Measurements from ENCODE around the gene AFAP1L2. TPM values are rescaled to one million over a fixed set of nuclear protein-coding genes. Genes with fewer than 3 reads are reported as not detected.
A peak's percentile ranks its signal among the peaks of the same experiment; 100 is the strongest.

Gene AFAP1L2
- polyA plus RNA-seq, 3 donors: 0.01 to 0.43 TPM; not detected in 1

GRCh38 chr10:114398587-114399331 is 5.5 kb downstream of the AFAP1L2 start:
- TF ChIP-seq CTCF (IDR thresholded peaks at IDR 0.05): no peak
- H3K4me3 Mint-ChIP-seq: no peak overlapping the region
- H3K9me3 Mint-ChIP-seq: no peaks in the 10 kb centered on the region
- Histone ChIP-seq H2AFZ (ENCODE audit: insufficient read depth, low read depth, low read length, poor library complexity, severe bottlenecking) (no peak overlapping the region), H3K4me1 (ENCODE audit: control insufficient read depth in 1 of 2, insufficient read depth in 2 of 2, low read length in 2 of 2) (no peaks in the 10 kb centered on the region), H3K27ac (ENCODE audit: low read depth in 1 of 2, low read length in 2 of 2) (no peak overlapping the region), H4K20me1 (ENCODE audit: insufficient read depth, low read length) (no peaks in the 10 kb centered on the region), H3K9ac (ENCODE audit: insufficient read depth, low read length, poor library complexity, severe bottlenecking) (no peak overlapping the region), H3K36me3 (replicated peaks in 1 of 2; ENCODE audit: control insufficient read depth in 1 of 2, insufficient read depth in 2 of 2, low read length in 2 of 2) (no peaks in the 10 kb centered on the region), H3K4me2 (replicated peaks; ENCODE audit: extremely low read depth, low read length, poor library complexity, severe bottlenecking) (no peak overlapping the region), H3K4me3 (replicated peaks in 1 of 3; ENCODE audit: low read depth in 2 of 3, low read length in 3 of 3) (no peak overlapping the region), H3K27me3 (ENCODE audit: control insufficient read depth in 2 of 2, insufficient read depth in 2 of 2, low read length in 2 of 2) (peaks cover 28 to 32% of the 10 kb centered on the region in 2 donors), H3K79me2 (ENCODE audit: insufficient read depth, low read length) (no peaks in the 10 kb centered on the region), H3K9me3 (replicated peaks in 1 of 2; ENCODE audit: control insufficient read depth in 1 of 2, insufficient read depth in 1 of 2, low read length in 2 of 2) (no peaks in the 10 kb centered on the region)
- 89% methylated on average over 5 of the region's 10 CpGs for WGBS (ENCODE audit: insufficient coverage)
- H3K27ac Mint-ChIP-seq: peak overlapping the region in 1 of 7 donors; percentile 16
- intact Hi-C loops (cut with micrococcal nuclease): no loop called here
- no peak for DNase-seq
- H3K27me3 Mint-ChIP-seq (ENCODE audit: low read depth in 3 of 3): peaks cover 28 to 45% (median 34%) of the 10 kb centered on the region in 3 donors
- peaks cover 6% of the 10 kb centered on the region for H3K4me1 Mint-ChIP-seq
- H3K36me3 Mint-ChIP-seq: no peaks in the 10 kb centered on the region

GRCh38 chr10:114397651-114398145 is 6.6 kb downstream of the AFAP1L2 start:
- no peak overlapping the region for H3K4me2 ChIP-seq (replicated peaks; ENCODE audit: extremely low read depth, low read length, poor library complexity, severe bottlenecking)
- no peak for TF ChIP-seq CTCF (IDR thresholded peaks at IDR 0.05)

More at GRCh38 chr10:114397651-114398145, 6.6 kb downstream of the AFAP1L2 start:
- H3K9ac ChIP-seq (ENCODE audit: insufficient read depth, low read length, poor library complexity, severe bottlenecking): no peak overlapping the region
- H4K20me1 ChIP-seq (ENCODE audit: insufficient read depth, low read length): no peaks in the 10 kb centered on the region
- H3K27me3 ChIP-seq (ENCODE audit: control insufficient read depth in 2 of 2, insufficient read depth in 2 of 2, low read length in 2 of 2): peaks cover 17 to 21% of the 10 kb centered on the region in 2 donors
- no peak overlapping the region for H3K4me3 ChIP-seq (replicated peaks in 1 of 3; ENCODE audit: low read depth in 2 of 3, low read length in 3 of 3)
- H2AFZ ChIP-seq (ENCODE audit: insufficient read depth, low read depth, low read length, poor library complexity, severe bottlenecking): no peak overlapping the region
- Mint-ChIP-seq H3K9me3 (no peaks in the 10 kb centered on the region), H3K27ac (no peak overlapping the region), H3K4me1 (no peaks in the 10 kb centered on the region), H3K4me3 (no peak overlapping the region), H3K27me3 (ENCODE audit: low read depth in 3 of 3) (peaks cover 19 to 35% (median 23%) of the 10 kb centered on the region in 3 donors), H3K36me3 (no peaks in the 10 kb centered on the region)
- H3K4me1 ChIP-seq (ENCODE audit: control insufficient read depth in 1 of 2, insufficient read depth in 2 of 2, low read length in 2 of 2): no peaks in the 10 kb centered on the region
- no peaks in the 10 kb centered on the region for H3K79me2 ChIP-seq (ENCODE audit: insufficient read depth, low read length)
- no peak for DNase-seq
- no peaks in the 10 kb centered on the region for H3K9me3 ChIP-seq (replicated peaks in 1 of 2; ENCODE audit: control insufficient read depth in 1 of 2, insufficient read depth in 1 of 2, low read length in 2 of 2)
- no peak overlapping the region for H3K27ac ChIP-seq (ENCODE audit: low read depth in 1 of 2, low read length in 2 of 2)
- H3K36me3 ChIP-seq (replicated peaks in 1 of 2; ENCODE audit: control insufficient read depth in 1 of 2, insufficient read depth in 2 of 2, low read length in 2 of 2): no peaks in the 10 kb centered on the region
- intact Hi-C loops (cut with micrococcal nuclease): no loop called here
- WGBS (ENCODE audit: insufficient coverage): 70% methylated on average over 2 of the region's 6 CpGs
